Breast epithelium (tissue), 3 donors: ENCODE results near the gene PLEKHM1.

Experiments used
- POLR2AphosphoS5 ChIP-seq, 3 donors: sonication (generic); formaldehyde crosslinking; IDR thresholded peaks; one replicate each; pipeline ENCODE4 v1.6.1; 2017; ENCODE audit warnings: antibody characterized with exemption in 3 of 3
- TF ChIP-seq, protein P1 (sequence below), 3 donors: fragments of 450-650 bp; IDR thresholded peaks; one replicate each; pipeline ENCODE4 v1.5.1; 2016 to 2017; ENCODE audit warnings: antibody characterized with exemption in 3 of 3, mild to moderate bottlenecking in 3 of 3, moderate library complexity in 3 of 3

DNA sequence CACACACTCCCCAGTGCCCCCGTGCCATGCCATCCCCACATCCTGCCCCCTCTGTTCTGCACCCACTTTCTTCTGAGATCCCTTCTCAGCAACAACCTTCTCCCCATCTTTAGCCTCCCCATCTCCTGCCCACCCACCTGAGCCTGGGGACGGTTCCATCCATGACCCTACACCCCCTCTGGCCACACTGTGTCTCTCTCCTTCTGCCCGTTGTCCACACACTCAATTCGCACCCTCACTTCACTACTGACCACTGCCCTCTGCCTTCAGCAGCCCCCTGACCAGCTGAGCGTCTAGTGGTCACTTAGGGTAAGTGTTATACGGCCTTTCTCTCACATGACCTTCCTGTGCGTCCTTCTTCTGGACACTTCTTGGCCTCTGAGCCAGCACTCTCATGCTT lies 64.0 kb downstream of the PLEKHM1 start:
- TF ChIP-seq, protein P1, sequence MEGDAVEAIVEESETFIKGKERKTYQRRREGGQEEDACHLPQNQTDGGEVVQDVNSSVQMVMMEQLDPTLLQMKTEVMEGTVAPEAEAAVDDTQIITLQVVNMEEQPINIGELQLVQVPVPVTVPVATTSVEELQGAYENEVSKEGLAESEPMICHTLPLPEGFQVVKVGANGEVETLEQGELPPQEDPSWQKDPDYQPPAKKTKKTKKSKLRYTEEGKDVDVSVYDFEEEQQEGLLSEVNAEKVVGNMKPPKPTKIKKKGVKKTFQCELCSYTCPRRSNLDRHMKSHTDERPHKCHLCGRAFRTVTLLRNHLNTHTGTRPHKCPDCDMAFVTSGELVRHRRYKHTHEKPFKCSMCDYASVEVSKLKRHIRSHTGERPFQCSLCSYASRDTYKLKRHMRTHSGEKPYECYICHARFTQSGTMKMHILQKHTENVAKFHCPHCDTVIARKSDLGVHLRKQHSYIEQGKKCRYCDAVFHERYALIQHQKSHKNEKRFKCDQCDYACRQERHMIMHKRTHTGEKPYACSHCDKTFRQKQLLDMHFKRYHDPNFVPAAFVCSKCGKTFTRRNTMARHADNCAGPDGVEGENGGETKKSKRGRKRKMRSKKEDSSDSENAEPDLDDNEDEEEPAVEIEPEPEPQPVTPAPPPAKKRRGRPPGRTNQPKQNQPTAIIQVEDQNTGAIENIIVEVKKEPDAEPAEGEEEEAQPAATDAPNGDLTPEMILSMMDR (IDR thresholded peaks at IDR 0.05): no peak
- no peak for TF ChIP-seq POLR2AphosphoS5 (IDR thresholded peaks at IDR 0.05)
